Renal pelvis (tissue), 4 donors: ENCODE measurements around the gene NR1D1. TPM values are rescaled to one million over a fixed set of nuclear protein-coding genes. Genes with fewer than 3 reads are reported as not detected.

ENCODE experiments used
- DNase-seq: peaks from one replicate; pipeline ENCODE4 v3.0.0-alpha.2; 2013
- polyA plus RNA-seq, 3 donors: library from polyadenylated mRNA; unstranded; fragments of 120-200 nt; gene quantifications; one replicate each; pipeline ENCODE4 v1.2.1, GENCODE V29; 2013; ENCODE audit not compliant: insufficient read length in 3 of 3

NR1D1 gene
- polyA plus RNA-seq, 3 donors: 4.0 to 4.2 (median 4.1) TPM

GRCh38 chr17:40076591-40076990 is 23.8 kb downstream of the NR1D1 start:
- no peak for DNase-seq

GRCh38 chr17:40075942-40076498 is 24.4 kb downstream of the NR1D1 start:
- no peak for DNase-seq

- DNase-seq: no peak
Measured at GRCh38 chr17:40075201-40075941, 25.0 kb downstream of the NR1D1 start.

- no peak for DNase-seq
Measured at GRCh38 chr17:40074871-40075200, 25.6 kb downstream of the NR1D1 start.

GRCh38 chr17:40074175-40074512 is 26.2 kb downstream of the NR1D1 start:
- no peak for DNase-seq

GRCh38 chr17:40073454-40074174 is 26.8 kb downstream of the NR1D1 start:
- DNase-seq: no peak

GRCh38 chr17:40072735-40073346 is 27.5 kb downstream of the NR1D1 start:
- DNase-seq: no peak

GRCh38 chr17:40072040-40072734 is 28.2 kb downstream of the NR1D1 start:
- no peak for DNase-seq

GRCh38 chr17:40071313-40072039 is 28.9 kb downstream of the NR1D1 start:
- no peak for DNase-seq

GRCh38 chr17:40070709-40071312 is 29.6 kb downstream of the NR1D1 start:
- DNase-seq: no peak

- no peak for DNase-seq
Measured at GRCh38 chr17:40069751-40070708, 30.4 kb downstream of the NR1D1 start.

- peak; percentile 81 for DNase-seq
Measured at GRCh38 chr17:40068917-40069750, 31.3 kb downstream of the NR1D1 start.

GRCh38 chr17:40068584-40068916 is 31.8 kb downstream of the NR1D1 start:
- no peak for DNase-seq

GRCh38 chr17:40068129-40068581 is 32.2 kb downstream of the NR1D1 start:
- no peak for DNase-seq

GRCh38 chr17:40067710-40068109 is 32.7 kb downstream of the NR1D1 start:
- no peak for DNase-seq

GRCh38 chr17:40065769-40066510 is 34.4 kb downstream of the NR1D1 start:
- DNase-seq: no peak

GRCh38 chr17:40064971-40065768 is 35.2 kb downstream of the NR1D1 start:
- no peak for DNase-seq
